Astrocyte (in vitro differentiated cells and primary cell): ENCODE measurements around the gene TMEM123. TPM values are rescaled to one million over a fixed set of nuclear protein-coding genes. Genes with fewer than 3 reads are reported as not detected.

Source experiments
- DNase-seq: peaks from one replicate; pipeline ENCODE4 v3.0.0-alpha.2; 2010; ENCODE audit warnings: low read depth
- FAIRE-seq: peaks from 2 replicates; lab custom pipeline; 2011; peaks lifted over from hg19 to GRCh38; lab: Jason Lieb, UNC
- H2AFZ ChIP-seq: 2 replicates; pipeline ENCODE4 v1.6.0; 2012; ENCODE audit warnings: low read depth, low read length, inconsistent platforms
- H3K27ac ChIP-seq: 2 replicates; pipeline ENCODE4 v1.5.1; 2011; ENCODE audit warnings: low read depth, low read length, inconsistent platforms
- H3K27me3 ChIP-seq: 2 replicates; pipeline ENCODE4 v1.6.0; 2011; ENCODE audit warnings: low read length, inconsistent platforms; ENCODE audit not compliant: insufficient read depth
- H3K36me3 ChIP-seq: 2 replicates; pipeline ENCODE4 v1.5.1; 2011; ENCODE audit warnings: low read length, inconsistent platforms; ENCODE audit not compliant: insufficient read depth
- H3K4me1 ChIP-seq: 2 replicates; pipeline ENCODE4 v1.5.1; 2011; ENCODE audit warnings: low read length, inconsistent platforms; ENCODE audit not compliant: insufficient read depth
- H3K4me2 ChIP-seq: 2 replicates; pipeline ENCODE4 v1.6.0; 2012; ENCODE audit warnings: low read length, inconsistent platforms
- H3K4me3 ChIP-seq: 2 replicates; pipeline ENCODE4 v1.5.1; 2011; ENCODE audit warnings: low read depth, mild to moderate bottlenecking, low read length, inconsistent platforms; ENCODE audit not compliant: insufficient read depth
- H3K79me2 ChIP-seq: 2 replicates; pipeline ENCODE4 v1.6.0; 2012; ENCODE audit warnings: mild to moderate bottlenecking, low read length, inconsistent platforms; ENCODE audit not compliant: insufficient read depth
- H3K9ac ChIP-seq: 2 replicates; pipeline ENCODE4 v1.6.0; 2012; ENCODE audit warnings: mild to moderate bottlenecking, low read length, inconsistent platforms
- H3K9me3 ChIP-seq: 2 replicates; pipeline ENCODE4 v1.5.1; 2012; ENCODE audit warnings: low read depth, mild to moderate bottlenecking, low read length, inconsistent platforms; ENCODE audit not compliant: insufficient read depth
- H4K20me1 ChIP-seq: 2 replicates; pipeline ENCODE4 v1.6.0; 2012; ENCODE audit warnings: low read length, inconsistent platforms; ENCODE audit not compliant: insufficient read depth
- H3K27ac Mint-ChIP-seq: one replicate; pipeline ENCODE4 v1.8.0; 2021; ENCODE audit warnings: mild to moderate bottlenecking, mixed read lengths; ENCODE audit not compliant: unreplicated experiment
- H3K27me3 Mint-ChIP-seq: one replicate; pipeline ENCODE4 v1.8.0; 2021; ENCODE audit warnings: low read depth, mixed read lengths; ENCODE audit not compliant: unreplicated experiment
- H3K36me3 Mint-ChIP-seq: one replicate; pipeline ENCODE4 v1.8.0; 2021; ENCODE audit warnings: low read depth, mixed read lengths; ENCODE audit not compliant: unreplicated experiment
- H3K4me1 Mint-ChIP-seq: one replicate; pipeline ENCODE4 v1.8.0; 2021; ENCODE audit warnings: low read depth, mixed read lengths; ENCODE audit not compliant: unreplicated experiment
- H3K4me3 Mint-ChIP-seq: one replicate; pipeline ENCODE4 v1.8.0; 2021; ENCODE audit warnings: mild to moderate bottlenecking, moderate library complexity, mixed read lengths; ENCODE audit not compliant: unreplicated experiment
- H3K9me3 Mint-ChIP-seq: one replicate; pipeline ENCODE4 v1.8.0; 2021; ENCODE audit warnings: mild to moderate bottlenecking, mixed read lengths; ENCODE audit not compliant: unreplicated experiment
- EZH2 ChIP-seq: IDR thresholded peaks from 2 replicates; pipeline ENCODE4 v1.6.1; 2012; ENCODE audit warnings: mild to moderate bottlenecking, low read length, inconsistent platforms; ENCODE audit not compliant: insufficient read depth
- total RNA-seq: library from RNA; stranded (reverse); gene quantifications from 2 replicates; pipeline ENCODE4 v1.2.1, GENCODE V29; 2021
- TF ChIP-seq, protein P1 (sequence below): IDR thresholded peaks from 2 replicates; pipeline ENCODE4 v1.5.1; 2011; ENCODE audit warnings: low read depth, mild to moderate bottlenecking, inconsistent platforms, low read length, moderate library complexity; ENCODE audit not compliant: insufficient read depth

The TMEM123 gene
- total RNA-seq, 1 donor from 2014 or later: 234 TPM

DNA sequence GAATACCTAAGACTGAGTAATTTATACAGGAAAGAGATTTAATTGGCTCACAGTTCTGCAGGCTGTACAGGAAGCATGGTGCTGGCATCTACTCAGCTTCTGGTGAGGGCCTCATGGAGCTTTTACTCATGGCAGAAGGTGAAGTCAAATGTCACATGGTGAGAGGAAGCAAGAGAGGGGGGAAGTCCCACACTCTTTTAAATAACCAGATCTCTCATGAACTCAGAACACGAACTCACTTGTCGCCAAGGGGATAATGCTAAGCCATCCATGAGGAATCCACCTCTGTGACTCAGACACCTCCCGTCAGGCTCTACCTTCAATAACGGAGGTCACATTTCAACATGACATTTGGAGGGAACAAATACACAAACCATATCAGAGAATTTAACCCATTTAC, 63.3 kb downstream of the TMEM123 start:
- H3K27me3 Mint-ChIP-seq: no peaks in the 10 kb centered on the region
- Histone ChIP-seq H3K36me3 (peaks cover 24% of the 10 kb centered on the region), H3K4me3 (no peak overlapping the region), H3K9me3 (no peaks in the 10 kb centered on the region), H3K27me3 (no peaks in the 10 kb centered on the region), H3K9ac (no peak overlapping the region), H3K27ac (no peak overlapping the region), H3K79me2 (peaks cover 32% of the 10 kb centered on the region), H2AFZ (no peak overlapping the region), H4K20me1 (peaks cover 35% of the 10 kb centered on the region), H3K4me1 (no peaks in the 10 kb centered on the region), H3K4me2 (no peak overlapping the region)
- H3K9me3 Mint-ChIP-seq: peaks cover 2% of the 10 kb centered on the region
- H3K27ac Mint-ChIP-seq: no peak overlapping the region
- DNase-seq: peak; percentile 7
- TF ChIP-seq EZH2: no peak
- TF ChIP-seq, protein P1, sequence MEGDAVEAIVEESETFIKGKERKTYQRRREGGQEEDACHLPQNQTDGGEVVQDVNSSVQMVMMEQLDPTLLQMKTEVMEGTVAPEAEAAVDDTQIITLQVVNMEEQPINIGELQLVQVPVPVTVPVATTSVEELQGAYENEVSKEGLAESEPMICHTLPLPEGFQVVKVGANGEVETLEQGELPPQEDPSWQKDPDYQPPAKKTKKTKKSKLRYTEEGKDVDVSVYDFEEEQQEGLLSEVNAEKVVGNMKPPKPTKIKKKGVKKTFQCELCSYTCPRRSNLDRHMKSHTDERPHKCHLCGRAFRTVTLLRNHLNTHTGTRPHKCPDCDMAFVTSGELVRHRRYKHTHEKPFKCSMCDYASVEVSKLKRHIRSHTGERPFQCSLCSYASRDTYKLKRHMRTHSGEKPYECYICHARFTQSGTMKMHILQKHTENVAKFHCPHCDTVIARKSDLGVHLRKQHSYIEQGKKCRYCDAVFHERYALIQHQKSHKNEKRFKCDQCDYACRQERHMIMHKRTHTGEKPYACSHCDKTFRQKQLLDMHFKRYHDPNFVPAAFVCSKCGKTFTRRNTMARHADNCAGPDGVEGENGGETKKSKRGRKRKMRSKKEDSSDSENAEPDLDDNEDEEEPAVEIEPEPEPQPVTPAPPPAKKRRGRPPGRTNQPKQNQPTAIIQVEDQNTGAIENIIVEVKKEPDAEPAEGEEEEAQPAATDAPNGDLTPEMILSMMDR: no peak
- no peak overlapping the region for H3K4me3 Mint-ChIP-seq
- peaks cover 18% of the 10 kb centered on the region for H3K4me1 Mint-ChIP-seq
- FAIRE-seq: no peak
- H3K36me3 Mint-ChIP-seq: peaks cover 33% of the 10 kb centered on the region

DNA sequence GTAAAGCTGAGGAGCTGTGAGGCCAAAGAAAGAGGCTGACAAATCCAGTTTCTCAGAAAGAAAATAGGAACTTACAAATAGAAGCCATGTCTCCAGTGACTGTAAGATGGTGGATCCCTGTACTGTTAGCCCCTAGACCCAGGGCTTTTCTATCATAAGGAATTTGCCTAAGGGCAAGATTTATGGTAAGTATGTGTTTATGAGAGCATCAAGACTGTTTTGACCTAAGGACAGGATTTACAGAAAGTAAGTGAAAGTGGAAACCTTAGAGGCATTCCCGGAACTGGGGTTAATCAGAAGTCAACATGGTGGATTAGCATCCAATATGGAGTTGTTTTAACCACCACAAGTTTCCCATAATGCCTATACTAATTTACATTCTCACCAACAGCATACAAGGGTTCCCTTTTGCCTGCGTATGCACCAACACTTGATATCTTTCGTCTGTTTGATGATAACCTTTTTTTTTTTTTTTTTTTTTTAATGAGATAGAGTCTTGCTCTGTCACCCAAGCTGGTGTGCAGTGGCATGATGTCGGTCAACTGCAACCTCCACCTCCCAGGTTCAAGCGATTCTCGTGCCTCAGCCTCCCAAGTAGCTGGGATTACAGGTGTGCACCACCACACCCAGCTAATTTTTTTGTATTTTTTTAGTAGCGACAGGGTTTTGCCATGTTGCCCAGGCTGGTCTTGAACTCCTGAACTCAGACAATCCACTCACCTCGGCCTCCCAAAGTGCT, 65.4 kb downstream of the TMEM123 start:
- TF ChIP-seq EZH2: no peak
- TF ChIP-seq, protein P1: no peak
- no peak overlapping the region for H3K9ac ChIP-seq
- Mint-ChIP-seq H3K4me3 (no peak overlapping the region), H3K27me3 (no peaks in the 10 kb centered on the region), H3K27ac (no peak overlapping the region), H3K36me3 (peaks cover 33% of the 10 kb centered on the region), H3K4me1 (peaks cover 26% of the 10 kb centered on the region), H3K9me3 (peaks cover 2% of the 10 kb centered on the region)
- peaks cover 12% of the 10 kb centered on the region for H3K79me2 ChIP-seq
- H4K20me1 ChIP-seq: peaks cover 23% of the 10 kb centered on the region
- no peaks in the 10 kb centered on the region for H3K27me3 ChIP-seq
- H3K9me3 ChIP-seq: no peaks in the 10 kb centered on the region
- FAIRE-seq (no peak), DNase-seq (no peak)
- H3K36me3 ChIP-seq: peaks cover 30% of the 10 kb centered on the region
- no peak overlapping the region for H3K4me2 ChIP-seq
- no peak overlapping the region for H2AFZ ChIP-seq
- H3K4me1 ChIP-seq: no peaks in the 10 kb centered on the region
- H3K27ac ChIP-seq: no peak overlapping the region
- no peak overlapping the region for H3K4me3 ChIP-seq

DNA sequence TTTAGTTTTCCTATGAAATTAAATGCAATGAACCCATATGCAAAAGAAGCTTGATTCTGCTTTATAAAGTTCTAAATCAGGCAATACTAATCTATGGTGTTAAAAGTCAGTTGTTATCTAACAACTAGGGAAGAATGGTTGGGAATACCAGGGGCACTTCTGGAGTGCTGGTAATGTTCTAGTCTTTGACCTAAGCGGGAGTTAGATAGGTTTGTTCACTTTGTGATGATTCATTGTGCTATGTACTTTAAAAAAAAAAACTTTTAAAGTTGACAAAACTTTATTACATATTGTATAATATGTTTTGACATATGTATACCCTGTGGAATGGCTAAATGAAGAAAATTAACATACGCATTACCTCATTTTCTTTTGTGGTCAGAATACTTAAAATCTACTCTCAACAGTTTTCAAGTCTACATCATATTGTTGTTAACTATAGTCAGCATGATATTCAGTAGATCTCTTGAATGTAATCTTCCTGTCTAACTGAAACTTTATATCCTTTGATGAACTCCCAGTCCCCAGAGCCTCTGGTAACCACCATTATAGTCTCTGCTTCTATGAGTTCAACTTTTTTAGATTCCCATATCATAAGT, 66.3 kb downstream of the TMEM123 start:
- H3K4me3 ChIP-seq: no peak overlapping the region
- no peaks in the 10 kb centered on the region for H3K4me1 ChIP-seq
- no peak overlapping the region for H3K9ac ChIP-seq
- Mint-ChIP-seq H3K9me3 (peaks cover 2% of the 10 kb centered on the region), H3K27me3 (no peaks in the 10 kb centered on the region), H3K27ac (no peak overlapping the region), H3K4me1 (peaks cover 26% of the 10 kb centered on the region), H3K4me3 (no peak overlapping the region), H3K36me3 (peaks cover 30% of the 10 kb centered on the region)
- FAIRE-seq (peak; percentile 34), DNase-seq (no peak)
- TF ChIP-seq, protein P1: no peak
- no peak for TF ChIP-seq EZH2
- H3K27ac ChIP-seq: no peak overlapping the region
- H4K20me1 ChIP-seq: peaks cover 19% of the 10 kb centered on the region
- H3K79me2 ChIP-seq: peaks cover 4% of the 10 kb centered on the region
- no peaks in the 10 kb centered on the region for H3K27me3 ChIP-seq
- H3K4me2 ChIP-seq: no peak overlapping the region
- no peaks in the 10 kb centered on the region for H3K9me3 ChIP-seq
- H3K36me3 ChIP-seq: peaks cover 36% of the 10 kb centered on the region
- no peak overlapping the region for H2AFZ ChIP-seq
